GM12891 (cell line): ENCODE measurements around the gene AP1M1.

Source experiments
- POLR2A ChIP-seq: IDR thresholded peaks from 2 replicates; pipeline ENCODE4 v1.6.1; 2011; ENCODE audit warnings: low read depth, low read length, control low read depth
- TAF1 ChIP-seq: IDR thresholded peaks from 2 replicates; pipeline ENCODE4 v1.6.1; 2011; ENCODE audit warnings: low read depth, low read length, control low read depth

DNA sequence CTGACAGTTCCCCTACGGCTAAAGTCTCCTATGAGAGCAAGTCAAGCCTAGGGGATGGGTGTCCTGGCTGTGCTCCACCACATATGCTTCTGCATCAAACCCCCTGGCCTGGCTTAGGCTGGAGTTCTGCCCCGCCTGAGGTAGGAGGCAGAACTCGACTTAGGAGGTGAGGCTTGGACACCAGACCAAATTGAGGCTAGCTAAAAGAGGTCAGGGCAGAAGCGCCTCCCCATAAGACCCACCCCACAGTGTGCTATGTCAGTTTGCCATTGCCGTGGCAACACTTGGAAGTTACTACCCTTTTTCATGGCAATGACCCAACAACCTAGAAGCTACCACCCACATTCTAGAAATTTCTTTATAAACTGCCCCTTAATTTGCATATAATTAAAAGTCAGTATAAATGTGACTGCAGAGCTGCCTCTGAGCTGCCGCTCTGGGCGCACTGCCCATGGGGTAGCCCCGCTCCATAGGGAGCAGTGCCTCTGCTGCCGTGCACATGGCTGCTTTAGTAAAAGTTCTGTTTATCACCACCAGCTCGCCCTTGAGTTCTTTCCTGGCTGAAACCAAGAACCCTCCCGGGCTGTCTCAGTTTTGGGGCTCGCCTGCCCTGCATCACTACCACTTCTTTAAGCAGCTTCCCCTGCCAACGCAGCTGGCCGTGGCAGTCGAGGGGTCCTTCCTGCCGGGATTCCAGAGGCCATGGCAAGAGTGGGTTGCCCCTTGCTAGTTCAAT is 20.2 kb downstream of the AP1M1 start:
- TF ChIP-seq TAF1 (no peak), POLR2A (no peak)
